AG09319 (cell line): ENCODE measurements around the gene ATP5MC3.

Source experiments
- DNase-seq: peaks from one replicate; pipeline ENCODE4 v3.0.0-alpha.2; 2010; ENCODE audit warnings: low read depth; ENCODE audit errors: extremely low read depth
- TF ChIP-seq, protein P1 (sequence below): IDR thresholded peaks from 2 replicates; pipeline ENCODE4 v1.5.1; 2011; ENCODE audit warnings: low read depth, mild to moderate bottlenecking, inconsistent platforms, low read length, moderate library complexity

The ATP5MC3 gene

GRCh38 chr2:175205523-175205922 lies 24.0 kb upstream of the ATP5MC3 start:
- TF ChIP-seq, protein P1, sequence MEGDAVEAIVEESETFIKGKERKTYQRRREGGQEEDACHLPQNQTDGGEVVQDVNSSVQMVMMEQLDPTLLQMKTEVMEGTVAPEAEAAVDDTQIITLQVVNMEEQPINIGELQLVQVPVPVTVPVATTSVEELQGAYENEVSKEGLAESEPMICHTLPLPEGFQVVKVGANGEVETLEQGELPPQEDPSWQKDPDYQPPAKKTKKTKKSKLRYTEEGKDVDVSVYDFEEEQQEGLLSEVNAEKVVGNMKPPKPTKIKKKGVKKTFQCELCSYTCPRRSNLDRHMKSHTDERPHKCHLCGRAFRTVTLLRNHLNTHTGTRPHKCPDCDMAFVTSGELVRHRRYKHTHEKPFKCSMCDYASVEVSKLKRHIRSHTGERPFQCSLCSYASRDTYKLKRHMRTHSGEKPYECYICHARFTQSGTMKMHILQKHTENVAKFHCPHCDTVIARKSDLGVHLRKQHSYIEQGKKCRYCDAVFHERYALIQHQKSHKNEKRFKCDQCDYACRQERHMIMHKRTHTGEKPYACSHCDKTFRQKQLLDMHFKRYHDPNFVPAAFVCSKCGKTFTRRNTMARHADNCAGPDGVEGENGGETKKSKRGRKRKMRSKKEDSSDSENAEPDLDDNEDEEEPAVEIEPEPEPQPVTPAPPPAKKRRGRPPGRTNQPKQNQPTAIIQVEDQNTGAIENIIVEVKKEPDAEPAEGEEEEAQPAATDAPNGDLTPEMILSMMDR, result no peak
- no peak for DNase-seq

GRCh38 chr2:175203621-175204496 lies 22.3 kb upstream of the ATP5MC3 start:
- DNase-seq, result no peak
- TF ChIP-seq, protein P1, result peak; percentile 57

DNA sequence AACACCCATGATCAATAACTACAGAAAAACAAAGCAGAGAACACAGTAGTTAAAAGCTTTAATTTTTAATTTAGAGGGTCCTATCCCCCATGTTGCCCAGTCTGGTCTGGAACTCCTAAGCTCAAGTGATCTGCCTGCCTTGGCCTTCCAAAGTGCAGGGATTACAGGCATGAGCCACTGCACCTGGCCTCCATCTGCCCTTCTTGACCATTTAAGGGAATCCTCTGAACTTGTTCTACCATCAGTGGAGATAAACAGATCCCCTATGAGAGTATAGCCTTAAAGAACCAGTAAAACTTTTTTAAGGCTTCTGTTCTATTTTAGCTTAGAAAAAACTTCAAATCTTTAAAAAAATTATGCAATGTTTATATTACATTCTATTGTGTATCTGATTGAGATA lies 13.5 kb upstream of the ATP5MC3 start:
- DNase-seq, result no peak
- TF ChIP-seq, protein P1, result no peak

- TF ChIP-seq, protein P1, result no peak
- no peak for DNase-seq
These were observed 7.3 kb upstream of the ATP5MC3 start for GRCh38 chr2:175188761-175189160.

GRCh38 chr2:175187378-175187777 lies 5.9 kb upstream of the ATP5MC3 start:
- TF ChIP-seq, protein P1, result peak; percentile 13
- no peak for DNase-seq

DNA sequence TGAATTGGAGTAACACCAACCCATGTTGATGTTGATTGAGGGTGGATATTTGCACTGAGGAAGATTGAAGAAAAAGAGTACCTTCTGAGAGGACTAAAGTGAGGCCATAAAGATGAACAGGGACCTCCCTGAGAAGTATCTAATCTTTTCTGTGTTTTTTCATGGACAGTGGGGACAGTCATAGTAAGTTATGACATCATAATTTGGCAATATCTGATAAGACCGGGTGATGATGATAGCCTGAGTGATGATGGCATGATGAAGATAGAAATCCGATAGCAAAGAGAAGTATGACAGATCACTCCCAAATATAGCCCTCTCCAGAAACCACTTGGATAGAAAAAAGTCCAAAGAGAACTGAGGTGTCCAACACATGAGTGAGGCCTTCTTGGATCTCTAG lies 2.2 kb upstream of the ATP5MC3 start:
- TF ChIP-seq, protein P1, result no peak
- DNase-seq, result no peak

GRCh38 chr2:175181877-175182308 lies 383 bp upstream of the ATP5MC3 start:
- no peak for DNase-seq

More at GRCh38 chr2:175181877-175182308, 383 bp upstream of the ATP5MC3 start:
- TF ChIP-seq, protein P1, result no peak
